Measurements from ENCODE around the gene TRIP10. TPM values are rescaled to one million over a fixed set of nuclear protein-coding genes. Genes with fewer than 3 reads are reported as not detected.

Gene TRIP10
- total and polyA plus RNA-seq, 2 of the 13 experiments (the other 11 are each of a cell fraction or from before 2014, with no cell fraction given) = 32.5 to 33.2 TPM

DNA sequence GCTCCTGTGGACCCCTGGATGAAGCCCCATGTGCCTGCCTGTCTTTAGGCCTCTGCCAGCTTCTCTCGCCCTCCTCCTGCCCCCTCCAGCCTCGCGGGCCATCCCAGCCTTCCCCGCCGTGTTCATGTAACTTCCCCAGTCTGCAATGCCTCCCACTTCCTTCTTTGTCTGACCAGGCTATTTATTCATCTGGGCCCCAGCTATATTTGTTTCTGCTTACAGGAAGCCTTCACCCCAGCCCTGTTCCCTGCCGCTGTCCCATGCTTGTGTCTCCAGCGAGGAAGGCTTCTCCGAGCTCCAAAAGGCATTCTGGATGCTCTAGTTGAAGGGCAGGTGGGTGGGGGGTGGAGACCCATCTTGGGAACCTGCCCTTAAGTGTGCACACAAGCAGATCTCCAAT, 11.1 kb upstream of the TRIP10 start (continued):
- TF ChIP-seq ZNF780A (CRISPR knock-in tag; IDR thresholded peaks at IDR 0.05) (no peak), ZNF816 (CRISPR knock-in tag; IDR thresholded peaks at IDR 0.05; ENCODE audit: borderline replicate concordance) (no peak), GMEB2 (CRISPR knock-in tag; IDR thresholded peaks at IDR 0.05; ENCODE audit: low read depth) (no peak), ADNP (CRISPR knock-in tag; IDR thresholded peaks at IDR 0.05) (no peak; the same call in 1 of the 2 replicates), ATF5 (CRISPR knock-in tag; IDR thresholded peaks at IDR 0.05; ENCODE audit: low read depth) (no peak), ZSCAN22 (CRISPR knock-in tag; IDR thresholded peaks at IDR 0.05) (no peak), HOXA5 (CRISPR knock-in tag; IDR thresholded peaks at IDR 0.05) (no peak), ATAD3A (CRISPR knock-in tag; IDR thresholded peaks at IDR 0.05) (no peak), ARNT (IDR thresholded peaks at IDR 0.05) (no peak), ZFX (CRISPR knock-in tag; IDR thresholded peaks at IDR 0.05; ENCODE audit: low read depth) (peak; percentile 33; the same call in 1 of the 2 replicates), FIP1L1 (IDR thresholded peaks at IDR 0.05; ENCODE audit: borderline replicate concordance, insufficient read depth, low read depth, low read length) (no peak), KMT2B (CRISPR knock-in tag; IDR thresholded peaks at IDR 0.05) (no peak), NCOA1 (CRISPR knock-in tag; IDR thresholded peaks at IDR 0.05) (no peak)
- TF ChIP-seq, protein P1, sequence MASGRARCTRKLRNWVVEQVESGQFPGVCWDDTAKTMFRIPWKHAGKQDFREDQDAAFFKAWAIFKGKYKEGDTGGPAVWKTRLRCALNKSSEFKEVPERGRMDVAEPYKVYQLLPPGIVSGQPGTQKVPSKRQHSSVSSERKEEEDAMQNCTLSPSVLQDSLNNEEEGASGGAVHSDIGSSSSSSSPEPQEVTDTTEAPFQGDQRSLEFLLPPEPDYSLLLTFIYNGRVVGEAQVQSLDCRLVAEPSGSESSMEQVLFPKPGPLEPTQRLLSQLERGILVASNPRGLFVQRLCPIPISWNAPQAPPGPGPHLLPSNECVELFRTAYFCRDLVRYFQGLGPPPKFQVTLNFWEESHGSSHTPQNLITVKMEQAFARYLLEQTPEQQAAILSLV (CRISPR knock-in tag; IDR thresholded peaks at IDR 0.05; ENCODE audit: borderline replicate concordance) = 0 out of 2 replicates have a peak, but pooled peaks have one; percentile 26
- TF ChIP-seq, protein P2, sequence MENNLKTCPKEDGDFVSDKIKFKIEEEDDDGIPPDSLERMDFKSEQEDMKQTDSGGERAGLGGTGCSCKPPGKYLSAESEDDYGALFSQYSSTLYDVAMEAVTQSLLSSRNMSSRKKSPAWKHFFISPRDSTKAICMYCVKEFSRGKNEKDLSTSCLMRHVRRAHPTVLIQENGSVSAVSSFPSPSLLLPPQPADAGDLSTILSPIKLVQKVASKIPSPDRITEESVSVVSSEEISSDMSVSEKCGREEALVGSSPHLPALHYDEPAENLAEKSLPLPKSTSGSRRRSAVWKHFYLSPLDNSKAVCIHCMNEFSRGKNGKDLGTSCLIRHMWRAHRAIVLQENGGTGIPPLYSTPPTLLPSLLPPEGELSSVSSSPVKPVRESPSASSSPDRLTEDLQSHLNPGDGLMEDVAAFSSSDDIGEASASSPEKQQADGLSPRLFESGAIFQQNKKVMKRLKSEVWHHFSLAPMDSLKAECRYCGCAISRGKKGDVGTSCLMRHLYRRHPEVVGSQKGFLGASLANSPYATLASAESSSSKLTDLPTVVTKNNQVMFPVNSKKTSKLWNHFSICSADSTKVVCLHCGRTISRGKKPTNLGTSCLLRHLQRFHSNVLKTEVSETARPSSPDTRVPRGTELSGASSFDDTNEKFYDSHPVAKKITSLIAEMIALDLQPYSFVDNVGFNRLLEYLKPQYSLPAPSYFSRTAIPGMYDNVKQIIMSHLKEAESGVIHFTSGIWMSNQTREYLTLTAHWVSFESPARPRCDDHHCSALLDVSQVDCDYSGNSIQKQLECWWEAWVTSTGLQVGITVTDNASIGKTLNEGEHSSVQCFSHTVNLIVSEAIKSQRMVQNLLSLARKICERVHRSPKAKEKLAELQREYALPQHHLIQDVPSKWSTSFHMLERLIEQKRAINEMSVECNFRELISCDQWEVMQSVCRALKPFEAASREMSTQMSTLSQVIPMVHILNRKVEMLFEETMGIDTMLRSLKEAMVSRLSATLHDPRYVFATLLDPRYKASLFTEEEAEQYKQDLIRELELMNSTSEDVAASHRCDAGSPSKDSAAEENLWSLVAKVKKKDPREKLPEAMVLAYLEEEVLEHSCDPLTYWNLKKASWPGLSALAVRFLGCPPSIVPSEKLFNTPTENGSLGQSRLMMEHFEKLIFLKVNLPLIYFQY (CRISPR knock-in tag; IDR thresholded peaks at IDR 0.05; ENCODE audit: borderline replicate concordance) = no peak
- TF ChIP-seq, protein P3, sequence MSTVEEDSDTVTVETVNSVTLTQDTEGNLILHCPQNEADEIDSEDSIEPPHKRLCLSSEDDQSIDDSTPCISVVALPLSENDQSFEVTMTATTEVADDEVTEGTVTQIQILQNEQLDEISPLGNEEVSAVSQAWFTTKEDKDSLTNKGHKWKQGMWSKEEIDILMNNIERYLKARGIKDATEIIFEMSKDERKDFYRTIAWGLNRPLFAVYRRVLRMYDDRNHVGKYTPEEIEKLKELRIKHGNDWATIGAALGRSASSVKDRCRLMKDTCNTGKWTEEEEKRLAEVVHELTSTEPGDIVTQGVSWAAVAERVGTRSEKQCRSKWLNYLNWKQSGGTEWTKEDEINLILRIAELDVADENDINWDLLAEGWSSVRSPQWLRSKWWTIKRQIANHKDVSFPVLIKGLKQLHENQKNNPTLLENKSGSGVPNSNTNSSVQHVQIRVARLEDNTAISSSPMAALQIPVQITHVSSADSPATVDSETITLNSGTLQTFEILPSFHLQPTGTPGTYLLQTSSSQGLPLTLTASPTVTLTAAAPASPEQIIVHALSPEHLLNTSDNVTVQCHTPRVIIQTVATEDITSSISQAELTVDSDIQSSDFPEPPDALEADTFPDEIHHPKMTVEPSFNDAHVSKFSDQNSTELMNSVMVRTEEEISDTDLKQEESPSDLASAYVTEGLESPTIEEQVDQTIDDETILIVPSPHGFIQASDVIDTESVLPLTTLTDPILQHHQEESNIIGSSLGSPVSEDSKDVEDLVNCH (CRISPR knock-in tag; IDR thresholded peaks at IDR 0.05) = no peak
- TF ChIP-seq, protein P4, sequence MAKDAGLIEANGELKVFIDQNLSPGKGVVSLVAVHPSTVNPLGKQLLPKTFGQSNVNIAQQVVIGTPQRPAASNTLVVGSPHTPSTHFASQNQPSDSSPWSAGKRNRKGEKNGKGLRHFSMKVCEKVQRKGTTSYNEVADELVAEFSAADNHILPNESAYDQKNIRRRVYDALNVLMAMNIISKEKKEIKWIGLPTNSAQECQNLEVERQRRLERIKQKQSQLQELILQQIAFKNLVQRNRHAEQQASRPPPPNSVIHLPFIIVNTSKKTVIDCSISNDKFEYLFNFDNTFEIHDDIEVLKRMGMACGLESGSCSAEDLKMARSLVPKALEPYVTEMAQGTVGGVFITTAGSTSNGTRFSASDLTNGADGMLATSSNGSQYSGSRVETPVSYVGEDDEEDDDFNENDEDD (CRISPR knock-in tag; IDR thresholded peaks at IDR 0.05; ENCODE audit: borderline replicate concordance) = no peak
- TF ChIP-seq, protein P5, sequence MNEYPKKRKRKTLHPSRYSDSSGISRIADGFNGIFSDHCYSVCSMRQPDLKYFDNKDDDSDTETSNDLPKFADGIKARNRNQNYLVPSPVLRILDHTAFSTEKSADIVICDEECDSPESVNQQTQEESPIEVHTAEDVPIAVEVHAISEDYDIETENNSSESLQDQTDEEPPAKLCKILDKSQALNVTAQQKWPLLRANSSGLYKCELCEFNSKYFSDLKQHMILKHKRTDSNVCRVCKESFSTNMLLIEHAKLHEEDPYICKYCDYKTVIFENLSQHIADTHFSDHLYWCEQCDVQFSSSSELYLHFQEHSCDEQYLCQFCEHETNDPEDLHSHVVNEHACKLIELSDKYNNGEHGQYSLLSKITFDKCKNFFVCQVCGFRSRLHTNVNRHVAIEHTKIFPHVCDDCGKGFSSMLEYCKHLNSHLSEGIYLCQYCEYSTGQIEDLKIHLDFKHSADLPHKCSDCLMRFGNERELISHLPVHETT (CRISPR knock-in tag; conservative IDR thresholded peaks at IDR 0.05) = no peak

Data from HepG2 (cell line).